ENCODE data around the gene EYS.
"Not testable (repeated sequence)": the region's sequence is repeated elsewhere in the genome, so short reads cannot be mapped to it uniquely, and the experiment has no call there.

EYS gene

GRCh38 chr6:65566117-65566516 is 140.9 kb downstream of the EYS start:
- DNase-seq (ENCODE audit: low spot score in 2 of 2) (no peak), ATAC-seq (no peak)
- Mint-ChIP-seq H3K9me3 (peaks cover 8% of the 10 kb centered on the region), H3K4me1 (no peaks in the 10 kb centered on the region), H3K27ac (no peak overlapping the region), H3K36me3 (no peaks in the 10 kb centered on the region), H3K4me3 (no peak overlapping the region)

- Mint-ChIP-seq H3K9me3 (peaks cover 10% of the 10 kb centered on the region), H3K4me1 (no peaks in the 10 kb centered on the region), H3K36me3 (no peaks in the 10 kb centered on the region), H3K4me3 (no peak overlapping the region), H3K27ac (no peak overlapping the region)
- no peak for DNase-seq (ENCODE audit: low spot score in 2 of 2)
- peak; percentile 13 for ATAC-seq
Measured at GRCh38 chr6:65558071-65558470, 149.0 kb downstream of the EYS start.

GRCh38 chr6:65557224-65557623 is 149.8 kb downstream of the EYS start:
- Mint-ChIP-seq H3K27ac (no peak overlapping the region), H3K9me3 (peaks cover 10% of the 10 kb centered on the region), H3K36me3 (no peaks in the 10 kb centered on the region), H3K4me3 (no peak overlapping the region), H3K4me1 (no peaks in the 10 kb centered on the region)
- DNase-seq (ENCODE audit: low spot score in 2 of 2) (no peak), ATAC-seq (no peak)

GRCh38 chr6:65546894-65547293 is 160.1 kb downstream of the EYS start:
- H3K4me3 Mint-ChIP-seq: no peak overlapping the region
- peaks cover 10% of the 10 kb centered on the region for H3K9me3 Mint-ChIP-seq
- DNase-seq (ENCODE audit: low spot score in 2 of 2) (no peak), ATAC-seq (no peak)
- no peak overlapping the region for H3K27ac Mint-ChIP-seq
- no peaks in the 10 kb centered on the region for H3K4me1 Mint-ChIP-seq
- H3K36me3 Mint-ChIP-seq: no peaks in the 10 kb centered on the region

GRCh38 chr6:65545920-65546319 is 161.1 kb downstream of the EYS start:
- Mint-ChIP-seq H3K36me3 (no peaks in the 10 kb centered on the region), H3K9me3 (peaks cover 10% of the 10 kb centered on the region), H3K27ac (no peak overlapping the region), H3K4me3 (no peak overlapping the region), H3K4me1 (no peaks in the 10 kb centered on the region)
- no peak for DNase-seq (ENCODE audit: low spot score in 2 of 2)
- ATAC-seq: no peak

- ATAC-seq (no peak), DNase-seq (ENCODE audit: low spot score in 2 of 2) (no peak)
- peaks cover 6% of the 10 kb centered on the region for H3K36me3 Mint-ChIP-seq
- H3K27ac Mint-ChIP-seq: no peak overlapping the region
- no peak overlapping the region for H3K4me3 Mint-ChIP-seq
- peaks cover 12% of the 10 kb centered on the region for H3K9me3 Mint-ChIP-seq
- no peaks in the 10 kb centered on the region for H3K4me1 Mint-ChIP-seq
Measured at GRCh38 chr6:65538644-65539043, 168.4 kb downstream of the EYS start.

DNA sequence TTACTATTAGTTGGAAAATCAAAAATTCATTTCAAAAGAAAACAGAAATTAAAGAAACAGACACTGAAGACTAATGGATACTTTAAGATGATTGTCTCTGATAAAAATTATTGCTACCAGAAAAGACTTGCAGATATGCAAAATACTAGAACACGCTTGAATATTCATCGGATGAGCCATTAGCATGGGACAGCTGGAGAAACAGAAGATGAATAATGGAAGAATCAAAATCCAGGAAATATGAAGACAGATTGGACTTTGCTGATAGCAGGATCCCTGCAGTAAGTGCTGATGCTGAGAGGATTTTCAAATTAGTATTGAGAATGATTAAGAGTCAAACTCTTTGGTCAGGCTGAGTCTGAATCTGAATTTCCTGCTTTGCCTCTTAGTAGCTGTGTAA is 169.4 kb downstream of the EYS start:
- Mint-ChIP-seq H3K4me3 (no peak overlapping the region), H3K9me3 (peaks cover 12% of the 10 kb centered on the region), H3K4me1 (no peaks in the 10 kb centered on the region), H3K27ac (no peak overlapping the region), H3K36me3 (peaks cover 6% of the 10 kb centered on the region)
- DNase-seq (ENCODE audit: low spot score in 2 of 2): no peak
- no peak for ATAC-seq

DNA sequence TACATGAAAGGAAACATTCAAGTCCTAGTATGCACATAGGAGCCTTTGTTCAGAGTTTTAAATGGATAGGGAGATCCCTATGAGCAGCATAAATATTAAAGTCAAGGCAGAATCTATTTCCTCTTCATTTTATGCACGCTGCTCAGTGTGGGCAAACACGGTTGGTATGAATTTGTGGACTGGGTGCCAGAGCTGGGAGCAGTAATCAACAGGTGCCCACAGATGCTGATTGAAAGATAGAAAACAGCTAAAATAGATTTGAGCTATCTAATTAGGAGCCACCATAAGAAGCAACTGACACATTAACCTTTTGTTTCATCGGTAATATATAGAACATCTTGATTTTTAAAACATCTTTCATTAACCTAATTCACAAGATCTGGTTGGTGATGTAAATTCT is 175.5 kb downstream of the EYS start:
- Mint-ChIP-seq H3K4me3 (no peak overlapping the region), H3K36me3 (no peaks in the 10 kb centered on the region), H3K27ac (no peak overlapping the region), H3K4me1 (no peaks in the 10 kb centered on the region), H3K9me3 (peaks cover 8% of the 10 kb centered on the region)
- DNase-seq (ENCODE audit: low spot score in 2 of 2) (no peak), ATAC-seq (no peak)

DNA sequence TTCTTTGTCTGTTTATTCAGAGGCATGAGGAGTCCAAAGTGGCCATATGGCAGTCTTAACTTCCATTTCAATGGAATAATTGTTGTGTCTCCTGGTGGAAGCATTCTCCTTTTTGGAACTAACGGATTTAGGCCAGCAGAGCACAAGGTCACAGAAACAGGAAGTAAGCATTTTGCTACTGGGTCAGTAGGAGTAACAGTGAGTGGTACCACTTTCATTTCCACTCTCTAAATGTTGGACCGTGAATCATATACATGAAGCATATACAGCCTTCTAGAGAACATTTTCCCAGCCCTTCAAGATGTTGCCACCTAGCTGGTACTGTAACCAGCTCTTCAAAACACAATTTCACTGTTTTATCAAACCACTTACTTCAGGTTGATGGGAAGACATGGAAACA is 182.8 kb downstream of the EYS start:
- Mint-ChIP-seq H3K4me1 (no peaks in the 10 kb centered on the region), H3K4me3 (no peak overlapping the region), H3K9me3 (peaks cover 13% of the 10 kb centered on the region), H3K36me3 (no peaks in the 10 kb centered on the region), H3K27ac (no peak overlapping the region)
- DNase-seq (ENCODE audit: low spot score in 2 of 2) (no peak), ATAC-seq (no peak)

DNA sequence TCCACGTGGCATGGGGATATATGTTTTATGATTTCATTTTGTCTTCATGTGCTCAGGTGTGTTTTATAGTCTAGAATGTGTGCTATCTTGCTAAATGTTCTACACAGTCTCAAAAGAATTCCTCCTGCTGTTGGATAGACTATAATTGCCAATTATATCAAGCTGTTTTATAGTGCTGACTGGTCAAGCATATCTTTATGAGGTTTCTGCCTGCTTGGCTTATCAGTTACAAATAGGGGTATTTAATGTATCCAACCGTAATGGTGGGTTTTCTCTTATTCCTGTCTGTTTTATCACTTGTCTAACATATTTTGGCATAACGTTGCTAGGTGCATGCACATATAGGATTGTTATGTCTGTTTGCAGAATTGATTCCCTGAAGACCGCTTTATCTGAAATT is 201.3 kb downstream of the EYS start:
- Mint-ChIP-seq H3K4me3 (no peak overlapping the region), H3K4me1 (no peaks in the 10 kb centered on the region), H3K27ac (no peak overlapping the region), H3K36me3 (no peaks in the 10 kb centered on the region), H3K9me3 (peaks cover 19% of the 10 kb centered on the region)
- ATAC-seq (no peak), DNase-seq (ENCODE audit: low spot score in 2 of 2) (no peak)

DNA sequence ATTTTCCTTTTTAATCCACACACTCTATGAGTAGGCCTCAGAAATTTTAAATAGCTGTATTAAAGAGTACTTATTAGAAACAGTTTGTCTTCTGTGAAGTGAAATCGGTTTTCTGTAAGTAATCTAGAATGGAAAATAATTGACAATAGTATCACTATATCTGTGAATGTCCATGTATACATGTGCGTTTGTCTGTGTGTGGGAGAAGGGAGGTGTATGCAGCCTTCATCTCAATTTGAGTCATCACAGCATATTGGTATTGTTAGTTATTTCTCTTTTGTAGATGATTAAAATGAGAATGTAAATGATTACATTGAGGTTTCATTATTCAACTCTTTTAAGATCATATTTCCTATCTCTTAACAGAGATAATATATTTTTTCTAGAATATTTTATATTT is 206.0 kb downstream of the EYS start:
- Mint-ChIP-seq H3K27ac (no peak overlapping the region), H3K36me3 (no peaks in the 10 kb centered on the region), H3K4me3 (no peak overlapping the region), H3K9me3 (peaks cover 18% of the 10 kb centered on the region), H3K4me1 (no peaks in the 10 kb centered on the region)
- DNase-seq (ENCODE audit: low spot score in 2 of 2) (no peak), ATAC-seq (no peak)

DNA sequence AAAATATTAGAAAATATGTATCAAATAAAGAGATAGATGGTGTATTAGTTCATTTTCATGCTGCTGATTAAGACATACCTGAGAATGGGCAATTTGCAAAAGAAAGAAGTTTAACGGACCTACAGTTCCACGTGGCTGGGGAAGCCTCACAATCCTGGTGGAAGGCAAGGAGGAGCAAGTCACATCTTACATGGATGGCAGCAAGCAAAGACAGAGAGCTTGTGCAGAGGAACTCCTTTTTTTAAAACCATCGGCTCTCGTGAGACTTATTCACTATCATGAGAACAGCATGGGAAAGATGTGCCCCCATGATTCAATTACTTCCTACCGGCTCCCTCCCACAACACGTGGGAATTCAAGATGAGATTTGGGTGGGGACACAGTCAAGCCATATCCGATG is 223.4 kb downstream of the EYS start:
- H3K9me3 Mint-ChIP-seq: peaks cover 11% of the 10 kb centered on the region
- not testable (repeated sequence) for H3K4me1 Mint-ChIP-seq; H3K4me3 Mint-ChIP-seq; DNase-seq (ENCODE audit: low spot score in 2 of 2); H3K36me3 Mint-ChIP-seq; ATAC-seq; H3K27ac Mint-ChIP-seq

DNA sequence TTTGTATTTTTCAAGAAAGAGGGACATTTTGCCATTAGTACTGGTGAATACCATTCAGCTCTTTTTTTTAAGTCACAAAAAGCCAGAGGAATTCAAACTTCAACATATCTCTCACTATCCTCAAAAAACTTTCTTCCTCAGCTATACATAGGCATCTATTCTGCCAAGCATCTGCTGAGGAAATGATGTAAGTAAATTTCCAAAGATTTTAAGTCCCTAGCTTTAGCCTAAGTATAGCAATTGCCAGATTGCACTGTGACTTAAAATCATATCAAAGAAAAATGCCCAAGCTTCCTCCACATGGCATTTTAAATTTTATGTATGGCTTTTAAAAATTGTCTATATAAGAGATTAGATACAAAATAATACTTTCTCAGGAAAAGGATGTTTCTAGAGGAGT is 237.4 kb downstream of the EYS start:
- H3K36me3 Mint-ChIP-seq: no peaks in the 10 kb centered on the region
- DNase-seq (ENCODE audit: low spot score in 2 of 2) (no peak), ATAC-seq (no peak)
- peaks cover 4% of the 10 kb centered on the region for H3K9me3 Mint-ChIP-seq
- H3K4me3 Mint-ChIP-seq: no peak overlapping the region
- no peak overlapping the region for H3K27ac Mint-ChIP-seq
- no peaks in the 10 kb centered on the region for H3K4me1 Mint-ChIP-seq

GRCh38 chr6:65468307-65468706 is 238.7 kb downstream of the EYS start:
- ATAC-seq: no peak
- Mint-ChIP-seq H3K9me3 (peaks cover 9% of the 10 kb centered on the region), H3K4me3 (no peak overlapping the region), H3K36me3 (no peaks in the 10 kb centered on the region), H3K27ac (no peak overlapping the region), H3K4me1 (no peaks in the 10 kb centered on the region)
- no peak for DNase-seq (ENCODE audit: low spot score in 2 of 2)

DNA sequence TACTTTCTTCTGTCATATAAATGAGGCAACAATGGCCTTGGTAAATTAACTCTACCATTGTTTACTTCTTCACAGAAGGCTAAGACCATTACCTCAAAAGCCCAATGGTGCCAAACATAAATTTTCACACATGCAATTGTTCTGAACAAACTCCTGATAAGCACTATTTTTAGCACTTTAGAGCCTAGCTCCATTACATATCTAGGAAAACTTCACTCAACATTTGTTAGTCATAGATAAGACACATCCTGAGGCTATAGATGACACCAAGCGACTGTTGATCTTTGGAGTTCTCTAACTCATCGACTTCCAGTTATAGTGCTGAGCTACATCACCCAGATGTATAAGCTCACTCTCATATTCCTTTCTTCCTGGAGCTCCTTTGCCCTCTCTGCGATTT is 245.9 kb downstream of the EYS start:
- Mint-ChIP-seq H3K36me3 (no peaks in the 10 kb centered on the region), H3K9me3 (peaks cover 17% of the 10 kb centered on the region), H3K27ac (no peak overlapping the region), H3K4me1 (no peaks in the 10 kb centered on the region), H3K4me3 (no peak overlapping the region)
- no peak for DNase-seq (ENCODE audit: low spot score in 2 of 2)
- ATAC-seq: no peak

DNA sequence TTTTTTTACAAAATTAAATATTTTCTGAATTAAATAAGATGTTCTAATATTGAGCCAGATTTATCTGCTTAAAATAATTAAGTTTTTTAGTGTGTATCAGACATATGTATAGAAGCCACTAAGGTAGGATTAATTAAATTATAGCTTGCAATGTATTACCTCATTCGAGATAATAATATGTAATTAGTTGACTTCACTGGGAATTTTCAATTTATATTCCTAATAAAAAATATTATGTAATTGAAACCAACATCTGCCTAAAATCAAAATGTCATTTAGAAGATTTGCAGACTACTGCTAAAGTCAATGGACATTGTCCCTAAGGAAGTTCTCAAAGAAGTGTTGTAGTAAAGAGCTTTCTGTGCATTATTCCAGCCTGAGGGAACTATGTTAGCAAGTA is 254.7 kb downstream of the EYS start:
- peaks cover 23% of the 10 kb centered on the region for H3K9me3 Mint-ChIP-seq
- no peak for ATAC-seq
- H3K4me3 Mint-ChIP-seq: no peak overlapping the region
- no peaks in the 10 kb centered on the region for H3K36me3 Mint-ChIP-seq
- no peak overlapping the region for H3K27ac Mint-ChIP-seq
- H3K4me1 Mint-ChIP-seq: no peaks in the 10 kb centered on the region
- no peak for DNase-seq (ENCODE audit: low spot score in 2 of 2)

DNA sequence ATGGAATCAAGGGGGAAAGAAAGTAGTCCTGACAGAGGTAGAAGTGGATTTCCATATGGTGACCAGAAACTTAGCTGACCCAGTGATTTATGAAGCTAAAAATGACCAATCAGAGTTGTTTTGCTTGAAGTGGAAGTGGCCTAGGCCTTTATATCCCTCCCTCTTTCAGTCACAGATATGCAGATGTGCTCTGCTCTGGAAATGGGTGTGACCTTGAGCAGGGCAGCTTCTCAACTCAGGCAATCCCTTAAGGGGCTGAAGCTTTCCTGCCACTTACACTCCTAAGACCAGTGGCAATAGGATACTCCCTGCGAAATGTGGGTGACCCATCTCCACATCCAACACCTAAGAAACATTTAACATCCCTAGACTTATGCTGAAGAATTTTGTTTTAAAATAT is 256.6 kb downstream of the EYS start:
- H3K4me1 Mint-ChIP-seq: no peaks in the 10 kb centered on the region
- no peak overlapping the region for H3K27ac Mint-ChIP-seq
- H3K9me3 Mint-ChIP-seq: peaks cover 13% of the 10 kb centered on the region
- no peak for DNase-seq (ENCODE audit: low spot score in 2 of 2)
- no peaks in the 10 kb centered on the region for H3K36me3 Mint-ChIP-seq
- H3K4me3 Mint-ChIP-seq: no peak overlapping the region
- no peak for ATAC-seq
